Activated naive CD4-positive, alpha-beta T cell treated with Interleukin-2 at 50 U/mL for 16 hours (primary cell): ENCODE data around the gene SCAF11.
A peak's percentile ranks its signal among the peaks of the same experiment; 100 is the strongest.

Experiments used
- DNase-seq: peaks from one replicate; pipeline ENCODE4 v3.0.0-alpha.2; 2020

The SCAF11 gene

DNA sequence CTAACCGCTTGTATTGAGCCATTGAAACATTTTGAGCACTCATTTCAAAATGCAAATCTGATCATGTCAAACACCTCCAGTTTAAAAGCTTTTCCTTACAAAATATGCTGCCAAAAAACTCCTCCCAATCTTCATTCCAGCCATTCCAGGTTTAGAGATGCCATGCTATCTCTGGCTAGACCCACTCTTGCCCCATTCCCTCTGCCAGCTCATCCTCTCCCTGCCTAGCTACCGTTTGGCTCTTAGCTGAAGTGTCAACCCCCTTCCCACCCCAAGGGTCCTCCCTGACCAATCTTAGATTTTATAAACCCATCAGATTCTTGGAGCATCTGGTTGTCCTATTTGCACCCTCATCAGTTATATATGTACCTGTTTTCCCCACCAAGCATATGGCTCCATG is 75.0 kb downstream of the SCAF11 start:
- no peak for DNase-seq

DNA sequence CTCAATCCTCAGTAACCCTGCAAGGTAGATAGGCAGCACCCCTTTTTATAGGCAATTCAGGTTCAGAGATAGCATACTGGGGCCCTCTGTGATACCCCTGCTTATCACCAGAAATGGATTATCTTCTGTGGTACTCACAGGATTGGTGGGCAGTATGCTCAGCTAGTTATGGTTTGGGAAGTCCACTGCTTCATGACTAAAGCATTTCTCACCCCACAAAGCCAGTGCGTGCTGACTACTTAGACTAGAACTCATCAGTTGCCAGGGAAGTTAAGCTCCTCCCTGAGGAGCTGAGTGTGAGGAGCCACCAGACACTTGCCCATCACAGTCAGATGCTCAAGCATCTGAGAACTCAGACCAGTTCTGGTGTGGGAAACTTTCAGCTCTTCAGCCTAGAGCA is 76.3 kb downstream of the SCAF11 start:
- no peak for DNase-seq

DNA sequence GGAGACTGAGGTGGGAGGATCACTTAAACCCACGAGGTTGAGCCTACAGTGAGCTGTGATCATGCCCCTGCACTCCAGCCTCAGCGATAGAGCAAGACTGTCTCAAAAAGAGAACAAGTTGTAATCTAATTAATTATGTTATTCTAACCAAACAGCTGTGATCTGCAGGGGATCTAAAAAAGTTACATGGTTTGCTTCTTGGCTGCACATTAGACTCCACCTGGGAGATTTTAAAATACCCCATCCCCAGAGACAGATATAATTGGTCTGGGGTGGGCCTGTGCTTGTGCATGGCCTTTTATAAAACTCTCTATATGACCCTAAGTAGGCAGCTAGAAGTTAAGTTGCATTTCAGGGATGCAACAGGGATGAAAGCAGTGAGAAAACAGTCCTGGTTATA is 76.7 kb downstream of the SCAF11 start:
- no peak for DNase-seq

DNA sequence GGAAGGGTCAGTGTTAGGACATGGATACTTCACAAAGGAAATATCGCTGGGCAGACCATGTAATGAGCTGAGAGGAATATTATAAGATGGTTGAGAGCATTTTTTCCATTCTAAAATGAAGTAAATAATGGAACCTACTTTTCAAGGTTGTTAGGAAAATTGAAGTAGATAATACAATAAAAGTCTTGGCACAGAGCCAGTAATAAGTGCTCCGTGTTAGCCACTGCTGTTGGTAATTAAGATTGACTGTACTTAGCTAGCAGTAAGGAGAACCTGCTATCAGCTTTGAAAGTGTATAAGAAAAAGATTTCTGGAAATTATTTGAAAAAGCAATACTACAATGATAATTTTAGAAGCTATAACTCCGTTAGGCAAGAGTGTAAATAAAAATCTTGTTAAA is 77.6 kb downstream of the SCAF11 start:
- DNase-seq, result no peak

DNA sequence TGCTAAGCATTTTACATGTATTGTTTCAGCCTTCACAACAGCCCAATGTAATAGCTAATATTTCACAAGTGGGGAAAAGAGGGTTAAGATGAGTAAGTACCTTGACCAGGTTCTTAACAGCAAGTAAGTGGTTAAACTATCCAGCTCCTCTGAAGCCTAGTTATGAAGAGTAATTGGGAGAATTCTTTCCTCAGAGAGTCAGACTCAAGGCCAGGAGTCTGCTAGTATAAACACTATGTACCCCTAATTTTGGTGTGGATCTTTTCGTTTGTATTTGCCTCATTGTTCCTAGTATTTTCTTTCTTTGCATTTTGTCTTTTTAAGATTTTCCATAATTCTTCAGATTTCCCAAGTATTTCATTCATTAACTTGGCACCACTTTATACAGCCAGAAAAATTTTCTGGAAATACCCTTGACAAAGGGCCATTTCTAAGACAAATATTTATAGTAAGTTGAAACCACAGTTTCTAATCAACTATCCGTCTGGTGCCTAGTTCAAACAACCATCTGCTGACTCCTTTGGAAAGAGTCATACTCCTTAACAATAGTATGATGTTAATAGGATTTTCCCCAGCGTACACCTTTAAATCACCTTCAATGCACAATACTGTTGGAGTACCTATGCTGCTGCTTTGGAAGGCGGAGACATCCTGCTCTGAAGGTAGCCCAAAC is 81.2 kb downstream of the SCAF11 start:
- DNase-seq, result no peak

DNA sequence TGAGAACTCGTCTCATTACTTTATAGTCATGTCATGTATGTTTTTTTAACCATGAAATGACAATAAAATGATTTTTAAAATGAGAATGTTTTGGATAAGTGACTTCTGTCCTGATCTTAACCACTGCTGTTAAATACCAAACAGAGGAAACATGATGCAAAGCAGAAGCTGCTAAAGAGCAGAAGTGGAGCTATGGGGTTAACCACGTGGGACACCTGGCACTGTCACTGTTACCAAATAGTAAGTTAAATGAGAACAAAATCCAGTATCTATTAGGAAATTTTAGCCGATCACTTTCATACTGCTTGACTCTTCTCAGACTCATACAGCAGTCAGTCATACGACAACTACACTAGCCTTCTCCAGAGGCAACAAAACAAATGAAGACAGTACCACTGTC is 82.4 kb downstream of the SCAF11 start:
- DNase-seq, result no peak

DNA sequence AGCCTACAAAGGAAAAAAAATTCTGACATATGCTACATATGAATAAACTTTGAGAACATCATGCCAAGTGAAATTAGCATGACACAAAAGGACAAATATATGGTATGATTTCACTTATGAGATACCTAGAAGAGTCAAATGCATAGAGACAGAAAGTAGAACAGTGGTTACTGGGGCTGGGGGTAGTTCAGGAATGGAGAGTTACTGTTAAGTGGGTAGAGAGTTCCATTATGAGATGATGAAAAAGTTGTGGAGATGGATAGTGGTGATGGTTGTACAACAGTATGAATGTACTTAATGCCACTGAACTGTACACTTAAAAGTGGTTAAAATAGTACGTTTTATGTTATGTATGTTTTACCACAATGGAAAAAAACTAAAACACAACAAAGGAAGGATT is 92.3 kb downstream of the SCAF11 start:
- DNase-seq, result no peak

DNA sequence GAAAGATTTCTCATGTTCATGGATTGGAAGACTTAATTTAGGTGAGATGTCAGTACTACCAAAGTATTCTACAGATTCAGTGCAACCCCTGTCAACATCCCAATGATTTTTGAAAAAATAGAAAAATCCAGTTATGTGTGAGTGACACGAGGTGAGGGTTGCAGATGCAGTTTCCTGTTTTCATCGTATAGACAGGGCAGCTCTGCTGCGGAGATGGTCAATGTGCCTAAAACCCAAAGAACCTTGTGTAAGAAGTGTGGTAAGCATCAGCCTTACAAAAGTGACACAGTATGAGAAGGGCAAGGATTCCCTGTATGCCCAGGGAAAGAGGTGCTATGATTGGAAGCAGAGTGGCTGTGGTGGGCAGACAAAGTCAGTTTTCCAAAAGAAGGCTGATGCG is 94.4 kb downstream of the SCAF11 start:
- DNase-seq, result no peak

DNA sequence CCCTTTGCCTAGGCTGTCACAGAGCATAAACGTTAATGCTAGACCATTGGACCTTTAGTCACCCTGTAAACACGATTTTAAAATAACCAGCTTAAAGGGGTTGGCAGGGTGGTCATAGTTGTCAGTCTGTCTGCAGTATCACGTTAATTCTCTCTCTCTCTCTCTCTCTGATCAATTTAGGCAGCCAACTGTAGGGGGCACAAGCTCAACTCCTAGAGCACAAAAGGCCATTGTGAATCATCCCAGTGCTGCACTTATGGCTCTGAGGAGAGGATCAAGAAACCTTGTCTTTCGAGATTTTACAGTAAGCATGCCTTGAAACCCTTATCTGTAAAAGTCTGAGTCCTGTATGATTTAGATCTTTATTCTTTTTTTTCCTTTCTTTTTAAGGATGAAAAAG is 97.1 kb downstream of the SCAF11 start:
- DNase-seq, result no peak

DNA sequence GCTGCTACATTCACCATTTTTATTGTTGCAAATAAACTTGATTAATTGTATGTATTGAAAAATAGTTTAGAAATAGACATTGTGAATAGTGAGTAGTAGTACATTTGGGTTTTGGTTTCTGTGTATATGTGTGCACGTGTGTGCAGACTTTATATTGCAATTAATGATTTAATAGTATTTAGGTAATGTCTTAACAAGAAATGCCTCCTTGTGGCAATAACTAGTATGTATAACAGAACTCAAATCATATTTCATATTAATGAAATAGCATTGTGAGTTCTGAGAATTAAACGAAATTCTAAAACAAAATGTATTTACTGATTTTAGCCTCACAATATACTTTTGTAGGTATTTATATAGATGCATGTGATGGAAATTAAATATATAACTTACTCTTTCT is 100.1 kb downstream of the SCAF11 start:
- no peak for DNase-seq

DNA sequence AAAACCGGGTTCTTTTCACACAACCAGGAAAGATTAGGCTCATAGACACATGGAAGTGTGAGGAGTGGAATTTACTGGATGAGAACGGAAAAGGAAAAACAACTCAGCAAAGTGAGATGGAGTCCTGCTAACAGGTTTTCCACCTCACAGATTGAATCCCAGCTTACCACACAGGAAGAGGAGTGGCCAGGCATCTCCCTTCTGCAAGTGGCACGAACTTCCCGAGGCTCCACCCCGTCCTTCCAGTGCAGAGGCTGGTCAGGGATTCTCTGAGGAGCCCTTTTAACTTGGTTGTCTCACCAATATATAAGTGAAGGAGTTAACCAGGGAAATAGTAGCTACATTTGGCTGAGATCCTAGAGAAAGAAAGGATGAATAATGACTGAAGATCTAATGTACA is 102.8 kb downstream of the SCAF11 start:
- no peak for DNase-seq

DNA sequence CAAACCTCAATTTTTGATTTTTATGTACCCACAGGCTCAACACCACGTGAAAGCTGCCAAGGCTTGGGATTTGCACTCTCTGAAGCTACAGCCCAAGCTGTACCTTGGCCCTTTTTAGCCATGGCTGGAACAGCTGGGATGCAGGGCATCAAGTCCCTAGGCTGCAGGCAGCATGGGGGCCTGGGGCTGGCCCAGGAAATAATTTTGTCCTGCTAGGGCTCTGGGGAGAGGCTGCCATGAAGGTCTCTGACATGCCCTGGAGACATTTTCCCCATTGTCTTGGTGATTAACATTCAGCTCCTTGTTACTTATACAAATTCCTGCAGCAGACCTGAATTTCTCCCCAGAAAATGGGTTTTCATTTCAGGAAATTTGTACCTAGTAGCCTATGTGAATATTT is 103.7 kb downstream of the SCAF11 start:
- DNase-seq, result no peak

DNA sequence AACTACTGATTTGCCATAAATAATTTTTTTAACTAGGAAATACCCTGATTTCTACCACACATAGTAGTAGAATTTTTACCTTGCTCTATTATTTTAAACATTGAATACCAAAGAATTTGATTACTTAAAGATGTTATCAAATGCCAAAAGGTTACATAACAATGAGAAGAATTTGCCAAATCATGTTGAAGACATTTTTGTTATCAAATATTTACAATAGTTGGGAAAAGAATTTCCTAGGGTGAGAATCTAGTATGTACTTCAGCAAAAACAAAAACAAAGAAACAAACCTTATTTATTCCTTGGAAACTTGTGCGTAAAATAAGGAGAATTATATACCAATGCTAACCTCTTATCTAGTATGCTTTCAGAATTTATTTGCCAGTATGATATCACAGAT is 107.2 kb downstream of the SCAF11 start:
- DNase-seq, result no peak

DNA sequence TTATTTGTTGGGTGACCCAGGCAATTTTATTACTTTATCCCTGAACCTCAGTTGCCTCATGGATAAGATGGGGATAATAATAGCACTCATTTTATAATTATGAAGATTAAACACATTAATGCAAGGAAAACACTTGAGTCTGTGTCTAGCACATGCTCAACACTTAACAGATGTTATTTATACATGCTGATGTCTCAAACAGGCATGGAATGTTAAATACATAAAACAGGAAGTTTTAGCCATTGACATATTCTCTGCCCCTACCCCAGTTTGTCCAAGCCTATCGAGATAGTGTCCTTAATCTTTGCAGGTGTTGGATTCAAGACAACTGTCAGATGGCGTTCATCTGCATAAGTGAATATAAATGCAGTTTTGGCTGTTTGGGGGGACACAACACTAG is 109.8 kb downstream of the SCAF11 start:
- DNase-seq, result no peak

DNA sequence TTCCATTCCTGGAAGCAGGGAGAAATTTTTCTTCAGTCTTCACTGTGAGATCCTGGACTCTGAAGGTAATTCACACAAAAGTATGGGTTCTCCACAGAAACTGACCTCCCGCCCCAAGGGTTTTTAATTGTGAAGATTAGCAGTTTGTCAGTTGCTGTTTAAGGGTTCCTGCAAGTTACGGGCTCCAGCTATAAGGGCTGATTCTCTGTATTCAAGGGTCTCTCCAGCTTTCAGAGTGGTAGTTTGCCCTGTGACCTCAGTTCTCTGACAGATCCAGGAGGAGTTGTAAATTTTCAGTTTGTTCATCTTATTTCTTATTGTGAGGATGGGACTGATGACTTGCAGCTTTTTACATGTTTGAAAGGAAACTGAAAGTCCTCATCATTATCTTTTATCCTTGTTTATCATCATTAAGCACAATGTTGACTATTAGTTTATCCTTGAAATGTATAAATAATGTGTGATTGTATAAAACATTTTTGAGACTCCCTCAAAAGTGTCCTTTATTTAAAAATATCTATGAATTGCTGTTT is 110.9 kb downstream of the SCAF11 start:
- DNase-seq, result no peak

DNA sequence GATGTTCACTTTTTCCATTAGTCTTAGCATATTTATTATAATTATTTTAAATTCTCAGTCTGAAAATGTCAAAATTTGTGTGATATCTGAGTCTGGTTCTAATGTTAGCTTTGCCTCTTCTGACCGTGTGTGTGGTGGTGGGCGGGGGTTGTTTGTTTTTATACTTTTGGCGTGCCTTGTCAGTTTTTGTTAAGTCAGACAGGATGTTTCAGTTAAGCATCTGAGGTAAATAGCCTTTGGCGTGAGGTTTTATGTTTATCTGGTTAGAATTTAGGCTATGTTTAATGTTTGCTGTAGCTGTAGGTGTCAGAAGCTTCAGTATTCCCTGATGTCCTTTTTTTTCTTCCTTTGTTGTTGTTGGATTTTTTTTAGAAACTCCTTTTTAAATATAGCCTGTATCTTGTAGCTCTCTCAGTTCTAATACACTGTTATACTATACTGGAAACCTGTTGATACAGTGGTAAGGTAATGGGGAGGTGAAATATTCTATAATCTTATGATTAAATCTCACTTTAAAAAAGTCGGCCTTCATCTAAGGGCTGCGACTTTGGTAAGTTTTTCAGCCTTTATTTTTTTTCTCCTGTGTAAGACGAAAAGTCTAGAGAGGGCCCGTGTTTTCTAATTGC is 111.6 kb downstream of the SCAF11 start:
- peak; percentile 29 for DNase-seq

DNA sequence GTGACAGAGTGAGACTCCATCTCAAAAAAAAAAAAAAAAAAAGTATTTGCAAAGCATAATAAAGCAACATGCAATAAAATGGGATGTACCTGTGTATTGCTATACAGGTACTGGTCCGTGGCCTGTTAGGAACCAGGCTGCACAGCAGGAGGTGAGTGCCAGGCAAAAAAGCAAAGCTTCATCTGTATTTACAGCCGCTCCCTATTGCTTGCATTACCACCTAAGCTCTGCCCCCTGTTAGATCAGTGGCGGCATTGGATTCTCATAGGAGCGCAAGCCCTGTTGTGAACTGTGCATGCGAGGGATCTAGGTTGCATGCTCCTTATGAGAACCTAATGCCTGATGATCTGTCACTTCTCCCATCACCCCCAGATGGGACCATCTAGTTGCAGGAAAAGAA is 113.3 kb downstream of the SCAF11 start:
- no peak for DNase-seq

DNA sequence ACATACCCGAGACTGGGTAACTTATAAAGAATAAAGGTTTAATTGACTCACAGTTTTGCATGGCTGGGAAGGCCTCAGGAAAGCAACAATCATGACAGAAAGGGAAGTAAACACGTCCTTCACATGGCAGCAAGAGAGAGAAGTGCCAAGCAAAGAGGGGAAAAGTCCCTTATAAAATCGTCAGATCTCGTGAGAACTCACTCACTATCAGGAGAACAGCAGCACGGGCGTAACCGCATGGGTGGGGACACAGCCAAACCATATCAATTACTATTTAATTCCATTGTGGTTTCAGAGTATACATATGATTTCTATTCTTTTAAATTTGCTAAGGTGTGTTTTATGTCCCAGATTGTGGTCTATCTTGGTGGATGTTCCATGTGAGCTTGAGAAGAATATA is 117.9 kb downstream of the SCAF11 start:
- no peak for DNase-seq
